Left cardiac atrium (tissue), 2 donors: ENCODE data around the gene RPTN. TPM values are rescaled to one million over a fixed set of nuclear protein-coding genes. Genes with fewer than 3 reads are reported as not detected.

ENCODE experiments used
- total RNA-seq, 2 donors: library from RNA; stranded (reverse); fragmentation: NEBNext Ultra II Directional; extraction: Animal tissue kit (Norgen Biotek cat#: 25700); gene quantifications; one replicate each; pipeline ENCODE4 v1.2.1, GENCODE V29; 2021
- donor health status: DM: no; HTN: yes; CAD: no; lungs with severe emphysema.
- donor health status: DM: yes; HTN: yes; CAD: no.

The RPTN gene
- total RNA-seq, 2 donors from 2014 or later: not detected

Other genes starting within 250 kb of the RPTN start
- 10 to 100 TPM; 14.7 to 17.6 TPM for gene THEM4, start 249.7 kb downstream of the RPTN start, total RNA-seq
- gene S100A10, start 165.4 kb downstream of the RPTN start, total RNA-seq: 100 to 1,000 TPM; 313 to 335 TPM
- gene S100A11, start 122.2 kb downstream of the RPTN start, total RNA-seq: 100 to 1,000 TPM; 178 to 195 TPM
- gene TCHHL1, start 70.2 kb downstream of the RPTN start, total RNA-seq: not detected
- gene TCHH, start 43.8 kb downstream of the RPTN start, total RNA-seq: under 1 TPM; 0.03 to 0.08 TPM
- gene HRNR, start 65.0 kb upstream of the RPTN start, total RNA-seq: not detected
- gene FLG, start 166.0 kb upstream of the RPTN start, total RNA-seq: not detected
- gene FLG2, start 200.8 kb upstream of the RPTN start, total RNA-seq: not detected